Heart left ventricle (tissue), 16 donors: ENCODE data around the gene LCMT2. TPM values are rescaled to one million over a fixed set of nuclear protein-coding genes. Genes with fewer than 3 reads are reported as not detected.

Source experiments
- ATAC-seq, 4 donors: fragments of 200-7000 bp; cut with Tn5 transposase; one replicate each; pipeline ENCODE4 v1.9.1; 2020 to 2022; ENCODE audit warnings: moderate library complexity in 4 of 4, mild to moderate bottlenecking in 3 of 4, moderate number of reproducible peaks in 1 of 4
- DNase-seq, 5 donors: peaks; one replicate each; pipeline ENCODE4 v3.0.0-alpha.2; 2020
- H3K27ac ChIP-seq, 12 donors: fragments of 200-600 bp; sonication (generic) in 4 of 12; one replicate each; pipeline versions ENCODE4 v1.5.0 to v1.8.0; 2016 to 2022; ENCODE audit warnings: mild to moderate bottlenecking in 2 of 12
- H3K27me3 ChIP-seq, 9 donors: fragments of 200-600 bp; sonication (generic) in 2 of 9; one replicate each; pipeline versions ENCODE4 v1.5.1 to v1.8.0; 2016 to 2022; ENCODE audit warnings: mild to moderate bottlenecking in 3 of 9
- H3K36me3 ChIP-seq, 9 donors: fragments of 200-600 bp; sonication (generic) in 2 of 9; one replicate each; pipeline versions ENCODE4 v1.5.0 to v1.8.0; 2018 to 2022; ENCODE audit warnings: mild to moderate bottlenecking in 2 of 9
- H3K4me1 ChIP-seq, 12 donors: fragments of 200-600 bp; sonication (generic) in 4 of 12; one replicate each; pipeline versions ENCODE4 v1.5.0 to v1.8.0; 2016 to 2022; ENCODE audit warnings: mild to moderate bottlenecking in 3 of 12
- H3K4me3 ChIP-seq, 12 donors: fragments of 200-600 bp; sonication (generic) in 4 of 12; one replicate each; pipeline versions ENCODE4 v1.5.0 to v1.8.0; 2017 to 2022; ENCODE audit warnings: mild to moderate bottlenecking in 9 of 12, moderate library complexity in 4 of 12
- H3K9me3 ChIP-seq, 12 donors: fragments of 200-600 bp; sonication (generic) in 4 of 12; one replicate each; pipeline versions ENCODE4 v1.5.0 to v1.8.0; 2016 to 2022; ENCODE audit warnings: mild to moderate bottlenecking in 1 of 12
- CTCF ChIP-seq, 12 donors: fragments of 200-600 bp; sonication (generic) in 4 of 12; IDR thresholded peaks; one replicate each; pipeline versions ENCODE4 v1.5.0 to v1.8.0; 2018 to 2022; ENCODE audit warnings: antibody characterized with exemption in 12 of 12, mild to moderate bottlenecking in 5 of 12
- POLR2A ChIP-seq, 2 donors: fragments of 450-650 bp; IDR thresholded peaks; one replicate each; pipeline ENCODE4 v1.6.1; 2017; ENCODE audit warnings: antibody characterized with exemption in 2 of 2, mild to moderate bottlenecking in 2 of 2, moderate library complexity in 2 of 2
- WGBS, 4 donors: extraction: QIAGEN DNeasy Blood & Tissue Kit in 2 of 4; methylation state at CpG; one replicate each; pipeline versions ENCODE4 v1.1.5 to v1.1.7; 2013 to 2018; 5-methylcytosine and 5-hydroxymethylcytosine counted together
- intact Hi-C, 10 donors: fragments of 100-400 bp; cut with DNase I; formaldehyde crosslinking; loops; one replicate each; pipeline versions ENCODE4 v1.11.1 to v1.14.2; 2022
- polyA plus RNA-seq, 2 donors: library from polyadenylated mRNA; stranded (reverse); fragments of 200-250 nt; gene quantifications; one replicate each; pipeline ENCODE4 v1.2.3, GENCODE V29; 2013
- total RNA-seq, 9 donors: library from RNA; depleted of rRNA in 2 of 9; stranded (reverse); fragments of >200 nt in 2 of 9; fragmentation: NEBNext Ultra II Directional in 3 of 9; extraction: Animal tissue kit (Norgen Biotek cat#: 25700) in 3 of 9; gene quantifications; one replicate each; pipeline versions ENCODE4 v1.1.0 to v1.2.4, GENCODE V29; 2016 to 2023
- donor health status: ischemic (EF 13 %, LVEDD 7.1; RV severe dilation, severe dysfunction).
- donor health status: healthy with polysubstance abuse.
- donor health status: DM: no; HTN: yes; CAD: no.
- donor health status: DM: no; HTN: no; CAD: no.
- donor health status: ischemic (EF 25% LVEDD 6.9; RV normal size, moderate dysfunction).
- donor health status: ischemic (EF 25% LVEDD 5.7; RV mildly dilated, moderate dysfunction).
- donor health status: healthy.
- donor health status: DM: yes; HTN: yes; CAD: no.
- donor health status: ischemic (EF 35%, LVEDD 5.7; RV mildly dilated, moderate dysfunction).
- donor health status: nonischemic (EF 11% LVEDD 7.7; RV severe dilation, severe dysfunction).
- donor health status: DM: yes; HTN: yes; CAD: no.
- donor health status: PGD.
- donor health status: ischemic (EF 29% LVEDD 5.4; RV normal size, mild dysfunction).
- donor health status: nonischemic (EF 23%, LVEDD 6.1; RV moderate dilation, normal function).

Gene LCMT2
- total and polyA plus RNA-seq, 11 donors = 1.2 to 9.1 (median 6.2) TPM

DNA sequence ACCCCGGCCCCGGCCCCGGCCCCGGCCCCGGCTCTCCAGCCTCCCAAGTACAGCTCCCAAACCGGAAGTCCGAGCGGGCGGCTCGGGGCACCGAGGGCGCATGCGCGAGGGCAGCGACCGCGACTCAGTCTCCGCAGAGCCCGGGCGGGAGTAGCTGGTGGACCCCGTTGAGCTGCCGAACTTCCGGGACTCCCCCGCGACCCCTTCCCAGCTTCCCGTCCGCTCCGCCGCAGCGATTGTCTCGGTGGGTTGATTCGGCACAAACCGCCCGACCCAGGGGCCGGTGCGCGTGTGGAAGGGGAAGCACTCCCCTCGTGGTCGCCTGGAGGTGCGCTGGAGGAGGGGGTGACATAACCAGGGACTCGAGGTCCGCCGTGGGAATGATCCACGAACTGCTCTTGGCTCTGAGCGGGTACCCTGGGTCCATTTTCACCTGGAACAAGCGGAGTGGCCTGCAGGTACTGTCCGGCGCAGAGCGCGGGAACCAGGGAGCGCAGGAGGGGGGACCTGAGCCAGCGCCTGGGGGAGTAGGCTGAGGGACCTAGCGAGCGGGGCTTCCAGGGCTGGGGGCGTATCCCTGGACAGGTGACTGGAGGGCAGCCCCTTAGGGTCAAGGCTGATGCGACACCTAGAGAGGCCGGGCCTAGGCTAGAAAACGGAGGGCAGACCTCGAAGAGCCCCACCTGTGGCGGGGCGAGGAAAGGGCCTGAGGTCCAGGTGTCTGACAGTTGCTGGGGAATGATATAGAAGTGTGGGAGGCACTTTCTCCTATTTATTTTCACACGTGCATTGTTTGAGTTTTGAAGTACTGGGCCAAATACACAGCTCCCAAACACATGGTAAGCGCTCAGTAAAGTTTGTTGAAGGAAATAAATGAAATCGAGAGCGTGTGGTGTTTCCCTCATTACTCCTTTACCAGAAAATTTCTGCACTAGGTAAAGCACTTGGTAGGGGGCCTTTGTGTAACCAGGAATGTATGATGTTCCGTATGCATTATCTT lies 40.9 kb upstream of the LCMT2 start, which contains the start of the genes TUBGCP4 and ZSCAN29:
Gene TUBGCP4, plus strand, starts transcription at position 127 of the 1,000 bp plus-strand sequence. Its CDS starts 254 bp downstream, at position 381.
Gene ZSCAN29, minus strand, starts transcription at position 69 of the 1,000 bp plus-strand sequence. CDS start 1,130 bp downstream, outside the sequence.
- H3K36me3 ChIP-seq = peaks cover 0 to 23% (median 13%) of the 10 kb centered on the region in 9 donors
- 3 to 6% (median 4%) methylated on average over 35 to 66 of the region's 66 CpGs for WGBS, 4 donors
- H3K27me3 ChIP-seq = no peaks in the 10 kb centered on the region
- H3K27ac ChIP-seq = peak within 1 kb of the TSS; percentile 6 to 86 (median 72)
- DNase-seq = peak; percentile 81 to 94 (median 85)
- TF ChIP-seq CTCF (IDR thresholded peaks at IDR 0.05) (peak in 5 of 12 donors; percentile 15 to 39 (median 17)), POLR2A (IDR thresholded peaks at IDR 0.05) (no peak)
- peaks cover 0 to 44% (median 21%) of the 10 kb centered on the region in 12 donors for H3K4me1 ChIP-seq
- intact Hi-C loops = no loop called here
- H3K9me3 ChIP-seq = peaks cover 0 to 9% (median 0%) of the 10 kb centered on the region in 12 donors
- peak; percentile 79 to 97 (median 96) for ATAC-seq
- peak within 1 kb of the TSS; percentile 63 to 99 (median 82) for H3K4me3 ChIP-seq

- Histone ChIP-seq H3K27me3 (no peaks in the 10 kb centered on the region), H3K9me3 (peaks cover 0 to 13% (median 0%) of the 10 kb centered on the region in 12 donors), H3K4me1 (peaks cover 0 to 44% (median 21%) of the 10 kb centered on the region in 12 donors), H3K27ac (peak overlapping the region; percentile 6 to 86 (median 72)), H3K4me3 (peak overlapping the region; percentile 63 to 99 (median 82)), H3K36me3 (peaks cover 0 to 30% (median 20%) of the 10 kb centered on the region in 9 donors)
- intact Hi-C loops = no loop called here
- TF ChIP-seq CTCF (IDR thresholded peaks at IDR 0.05) = no peak
- TF ChIP-seq POLR2A (IDR thresholded peaks at IDR 0.05) = no peak
- WGBS, 4 donors = 1 to 2% (median 1%) methylated on average over 30 to 45 of the region's 45 CpGs
- DNase-seq (peak in 4 of 5 donors; percentile 18 to 33 (median 24)), ATAC-seq (peak; percentile 34 to 72 (median 63))
These were observed 40.1 kb upstream of the LCMT2 start for GRCh38 chr15:43370310-43370974.

DNA sequence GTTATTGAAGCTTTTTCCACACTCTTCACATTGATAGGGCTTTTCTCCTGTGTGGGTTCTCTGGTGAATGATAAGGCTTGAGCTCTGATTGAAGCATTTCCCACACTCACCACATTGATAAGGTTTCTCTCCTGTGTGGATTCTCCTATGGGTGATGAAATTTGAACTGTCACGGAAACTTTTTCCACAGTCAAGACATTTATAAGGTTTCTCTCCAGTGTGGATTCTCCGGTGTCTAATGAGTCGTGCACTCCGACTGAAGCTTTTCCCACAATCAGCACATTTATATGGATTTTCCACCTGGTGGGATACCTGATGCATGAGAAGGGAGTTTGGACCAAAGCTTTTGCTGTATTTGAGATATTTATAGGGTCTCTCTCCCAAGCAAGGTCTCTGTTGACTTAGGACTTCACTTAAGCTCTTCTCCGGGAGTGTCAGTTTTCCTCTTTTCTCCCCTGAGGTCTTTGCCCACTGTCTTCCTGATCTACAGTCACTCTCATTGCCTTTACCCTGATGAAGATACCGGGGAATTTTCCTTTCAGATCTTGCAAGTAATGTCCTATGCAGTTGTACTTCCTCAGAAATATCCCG lies 31.0 kb upstream of the LCMT2 start:
- Histone ChIP-seq H3K4me1 (peaks cover 0 to 4% (median 0%) of the 10 kb centered on the region in 12 donors), H3K4me3 (no peak overlapping the region), H3K27ac (no peak overlapping the region), H3K27me3 (no peaks in the 10 kb centered on the region), H3K36me3 (peaks cover 8 to 90% (median 76%) of the 10 kb centered on the region in 9 donors), H3K9me3 (peaks cover 0 to 87% (median 45%) of the 10 kb centered on the region in 12 donors)
- TF ChIP-seq CTCF (IDR thresholded peaks at IDR 0.05) = no peak
- ATAC-seq (no peak), DNase-seq (no peak)
- 97 to 98% (median 98%) methylated on average over 7 of the region's 7 CpGs for WGBS, 4 donors
- intact Hi-C loops = no loop called here
